GM13976 (cell line): Measurements from ENCODE around the gene TLL2.

Experiments used
- DNase-seq: peaks from one replicate; pipeline ENCODE4 v3.0.0; 2012; ENCODE audit warnings: low spot score
- CTCF ChIP-seq: IDR thresholded peaks from 2 replicates; pipeline ENCODE4 v1.5.1; 2012; ENCODE audit warnings: borderline replicate concordance, mild to moderate bottlenecking; ENCODE audit not compliant: insufficient read depth; ENCODE audit errors: extremely low read depth, missing control alignments, control extremely low read depth
- in situ Hi-C: fragments of 300-500 bp; cut with MboI; formaldehyde crosslinking; loops from one replicate; pipeline ENCODE4 v1.12.0; 2022; ENCODE audit warnings: low sequenced_read_pairs, mixed read lengths, inconsistent platforms; ENCODE audit not compliant: unreplicated experiment

Gene TLL2

GRCh38 chr10:96448021-96448457 lies 65.7 kb downstream of the TLL2 start:
- in situ Hi-C loops = no loop called here
- peak; percentile 68 for DNase-seq
- no peak for TF ChIP-seq CTCF

- no peak for TF ChIP-seq CTCF
- no peak for DNase-seq
- in situ Hi-C loops = no loop called here
Measured at GRCh38 chr10:96446966-96447596, 66.6 kb downstream of the TLL2 start.

- no peak for TF ChIP-seq CTCF
- no peak for DNase-seq
- in situ Hi-C loops = no loop called here
Measured at GRCh38 chr10:96441987-96442643, 71.6 kb downstream of the TLL2 start.

- in situ Hi-C loops = no loop called here
- no peak for TF ChIP-seq CTCF
Measured at GRCh38 chr10:96441322-96441885, 72.3 kb downstream of the TLL2 start.

GRCh38 chr10:96440361-96441292 lies 73.1 kb downstream of the TLL2 start:
- DNase-seq = no peak
- in situ Hi-C loops = no loop called here
- no peak for TF ChIP-seq CTCF

More at GRCh38 chr10:96441322-96441885, 72.3 kb downstream of the TLL2 start:
- DNase-seq = no peak

- in situ Hi-C loops = no loop called here
- DNase-seq = no peak
- TF ChIP-seq CTCF = no peak
Measured at GRCh38 chr10:96439725-96440124, 74.0 kb downstream of the TLL2 start.
